ENCODE measurements around the gene UIMC1.

The UIMC1 gene

DNA sequence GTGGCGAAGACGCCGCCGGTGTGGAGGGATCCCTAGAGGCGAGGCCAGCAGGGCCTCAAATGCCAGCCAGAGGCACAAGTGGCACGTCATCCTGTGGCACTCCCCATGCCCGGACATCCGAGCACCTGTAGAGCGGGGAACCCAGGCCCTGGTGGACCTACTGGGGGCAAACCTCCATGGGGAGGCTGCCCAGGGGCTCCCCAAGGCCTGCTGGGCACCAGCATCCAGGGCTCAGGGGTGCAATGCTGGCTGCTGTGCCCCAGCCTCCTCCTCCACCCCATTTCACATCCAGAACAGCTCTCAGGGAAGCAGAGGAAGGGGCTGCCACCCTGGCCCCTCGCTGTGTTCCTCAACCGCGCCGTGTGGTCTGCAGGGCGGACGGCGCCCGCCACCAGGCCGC lies 151.0 kb downstream of the UIMC1 start:
- peaks cover 7% of the 10 kb centered on the region for H3K79me2 ChIP-seq
- no peaks in the 10 kb centered on the region for H3K9me3 ChIP-seq (ENCODE audit: control insufficient read depth, low read length)
- H3K4me3 ChIP-seq (ENCODE audit: low read depth, low read length), result no peak overlapping the region
- H3K27me3 ChIP-seq (ENCODE audit: control insufficient read depth, insufficient read depth, low read length), result no peaks in the 10 kb centered on the region
- no peak overlapping the region for H3K4me2 ChIP-seq (ENCODE audit: low read length)
- TF ChIP-seq, protein P1, sequence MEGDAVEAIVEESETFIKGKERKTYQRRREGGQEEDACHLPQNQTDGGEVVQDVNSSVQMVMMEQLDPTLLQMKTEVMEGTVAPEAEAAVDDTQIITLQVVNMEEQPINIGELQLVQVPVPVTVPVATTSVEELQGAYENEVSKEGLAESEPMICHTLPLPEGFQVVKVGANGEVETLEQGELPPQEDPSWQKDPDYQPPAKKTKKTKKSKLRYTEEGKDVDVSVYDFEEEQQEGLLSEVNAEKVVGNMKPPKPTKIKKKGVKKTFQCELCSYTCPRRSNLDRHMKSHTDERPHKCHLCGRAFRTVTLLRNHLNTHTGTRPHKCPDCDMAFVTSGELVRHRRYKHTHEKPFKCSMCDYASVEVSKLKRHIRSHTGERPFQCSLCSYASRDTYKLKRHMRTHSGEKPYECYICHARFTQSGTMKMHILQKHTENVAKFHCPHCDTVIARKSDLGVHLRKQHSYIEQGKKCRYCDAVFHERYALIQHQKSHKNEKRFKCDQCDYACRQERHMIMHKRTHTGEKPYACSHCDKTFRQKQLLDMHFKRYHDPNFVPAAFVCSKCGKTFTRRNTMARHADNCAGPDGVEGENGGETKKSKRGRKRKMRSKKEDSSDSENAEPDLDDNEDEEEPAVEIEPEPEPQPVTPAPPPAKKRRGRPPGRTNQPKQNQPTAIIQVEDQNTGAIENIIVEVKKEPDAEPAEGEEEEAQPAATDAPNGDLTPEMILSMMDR (IDR thresholded peaks at IDR 0.05), result no peak
- no peak overlapping the region for H3K27ac ChIP-seq
- H3K9ac ChIP-seq, result no peak overlapping the region
- H2AFZ ChIP-seq, result no peak overlapping the region
- peaks cover 14% of the 10 kb centered on the region for H3K4me1 ChIP-seq
- H3K36me3 ChIP-seq (ENCODE audit: control insufficient read depth, insufficient read depth, low read length), result no peaks in the 10 kb centered on the region

Measured in parathyroid adenoma (tissue), 2 donors.